Measurements from ENCODE around the gene KDM7A.

Gene KDM7A

DNA sequence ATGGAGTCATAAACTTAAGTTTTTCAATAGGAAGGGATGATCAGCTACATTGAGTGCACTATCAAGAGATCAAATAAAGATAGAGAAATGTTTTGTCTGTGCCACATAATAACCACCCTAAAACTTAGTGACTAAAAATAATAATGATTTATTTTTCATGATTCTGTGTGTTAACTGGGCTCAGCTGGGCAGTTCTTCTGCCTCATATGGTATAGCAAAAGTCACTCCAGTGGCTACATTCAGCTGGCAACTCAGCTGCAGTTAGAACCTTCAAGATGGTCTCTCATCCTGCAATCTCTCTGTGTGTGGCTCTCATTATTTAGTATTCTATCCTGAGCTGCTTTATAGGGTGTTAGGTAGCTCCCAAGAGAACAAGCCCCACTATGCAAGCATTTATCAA, 106.2 kb downstream of the KDM7A start:
- no peak for ATAC-seq (ENCODE audit: insufficient read depth, low read depth)
- no peak overlapping the region for H3K27ac ChIP-seq (ENCODE audit: low read length)
- H2AFZ ChIP-seq (ENCODE audit: low read depth, low read length): no peak overlapping the region
- TF ChIP-seq, protein P1, sequence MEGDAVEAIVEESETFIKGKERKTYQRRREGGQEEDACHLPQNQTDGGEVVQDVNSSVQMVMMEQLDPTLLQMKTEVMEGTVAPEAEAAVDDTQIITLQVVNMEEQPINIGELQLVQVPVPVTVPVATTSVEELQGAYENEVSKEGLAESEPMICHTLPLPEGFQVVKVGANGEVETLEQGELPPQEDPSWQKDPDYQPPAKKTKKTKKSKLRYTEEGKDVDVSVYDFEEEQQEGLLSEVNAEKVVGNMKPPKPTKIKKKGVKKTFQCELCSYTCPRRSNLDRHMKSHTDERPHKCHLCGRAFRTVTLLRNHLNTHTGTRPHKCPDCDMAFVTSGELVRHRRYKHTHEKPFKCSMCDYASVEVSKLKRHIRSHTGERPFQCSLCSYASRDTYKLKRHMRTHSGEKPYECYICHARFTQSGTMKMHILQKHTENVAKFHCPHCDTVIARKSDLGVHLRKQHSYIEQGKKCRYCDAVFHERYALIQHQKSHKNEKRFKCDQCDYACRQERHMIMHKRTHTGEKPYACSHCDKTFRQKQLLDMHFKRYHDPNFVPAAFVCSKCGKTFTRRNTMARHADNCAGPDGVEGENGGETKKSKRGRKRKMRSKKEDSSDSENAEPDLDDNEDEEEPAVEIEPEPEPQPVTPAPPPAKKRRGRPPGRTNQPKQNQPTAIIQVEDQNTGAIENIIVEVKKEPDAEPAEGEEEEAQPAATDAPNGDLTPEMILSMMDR (IDR thresholded peaks at IDR 0.05; ENCODE audit: borderline replicate concordance, extremely low read depth, low read length, poor library complexity, severe bottlenecking): no peak
- TF ChIP-seq EZH2 (IDR thresholded peaks at IDR 0.05; ENCODE audit: borderline replicate concordance, low read depth, low read length, severe bottlenecking): no peak
- H3K4me1 ChIP-seq (ENCODE audit: insufficient read depth, low read length): no peaks in the 10 kb centered on the region
- peaks cover 9% of the 10 kb centered on the region for H3K9me3 ChIP-seq (ENCODE audit: insufficient read depth, low read length, severe bottlenecking)
- H4K20me1 ChIP-seq (ENCODE audit: insufficient read depth, low read length): no peaks in the 10 kb centered on the region
- no peaks in the 10 kb centered on the region for H3K79me2 ChIP-seq (ENCODE audit: insufficient read depth, low read length)
- DNase-seq: no peak
- no peaks in the 10 kb centered on the region for H3K27me3 ChIP-seq (ENCODE audit: insufficient read depth, low read length, poor library complexity)
- no peak overlapping the region for H3K9ac ChIP-seq (ENCODE audit: low read depth, low read length)
- no peak overlapping the region for H3K4me2 ChIP-seq (ENCODE audit: insufficient read depth, low read length)
- no peaks in the 10 kb centered on the region for H3K36me3 ChIP-seq (ENCODE audit: insufficient read depth, low read length)
- no peak overlapping the region for H3K4me3 ChIP-seq (ENCODE audit: low read depth in 1 of 2, low read length in 2 of 2)

- Histone ChIP-seq H2AFZ (ENCODE audit: low read depth, low read length) (no peak overlapping the region), H4K20me1 (ENCODE audit: insufficient read depth, low read length) (no peaks in the 10 kb centered on the region), H3K79me2 (ENCODE audit: insufficient read depth, low read length) (no peaks in the 10 kb centered on the region), H3K36me3 (ENCODE audit: insufficient read depth, low read length) (no peaks in the 10 kb centered on the region), H3K27me3 (ENCODE audit: insufficient read depth, low read length, poor library complexity) (no peaks in the 10 kb centered on the region), H3K27ac (ENCODE audit: low read length) (no peak overlapping the region), H3K4me1 (ENCODE audit: insufficient read depth, low read length) (no peaks in the 10 kb centered on the region), H3K4me3 (ENCODE audit: low read depth in 1 of 2, low read length in 2 of 2) (no peak overlapping the region), H3K9me3 (ENCODE audit: insufficient read depth, low read length, severe bottlenecking) (peaks cover 9% of the 10 kb centered on the region), H3K9ac (ENCODE audit: low read depth, low read length) (no peak overlapping the region), H3K4me2 (ENCODE audit: insufficient read depth, low read length) (no peak overlapping the region)
- peak; percentile 42 for DNase-seq
- TF ChIP-seq, protein P1 (IDR thresholded peaks at IDR 0.05; ENCODE audit: borderline replicate concordance, extremely low read depth, low read length, poor library complexity, severe bottlenecking): no peak
- no peak for TF ChIP-seq EZH2 (IDR thresholded peaks at IDR 0.05; ENCODE audit: borderline replicate concordance, low read depth, low read length, severe bottlenecking)
- ATAC-seq (ENCODE audit: insufficient read depth, low read depth): peak; percentile 93
Measured at GRCh38 chr7:140069298-140069949, 107.4 kb downstream of the KDM7A start.

DNA sequence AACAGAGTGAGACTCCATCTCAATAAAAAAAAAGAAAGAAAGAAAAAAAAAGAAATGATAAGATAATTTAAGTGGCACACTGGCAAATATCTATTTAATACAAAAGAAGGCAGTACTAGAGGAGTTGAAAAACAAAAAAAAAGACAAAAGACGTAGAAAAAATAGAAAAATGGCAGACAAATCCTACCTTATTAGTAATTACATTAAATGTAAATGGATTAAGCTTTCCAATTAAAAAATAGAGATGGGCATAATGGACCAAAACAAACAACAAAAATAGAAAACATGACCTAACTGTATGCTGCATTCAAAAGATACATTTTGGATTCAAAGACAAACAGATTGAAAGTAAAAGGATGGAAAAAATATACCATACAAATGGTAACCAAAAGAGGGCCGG, 108.8 kb downstream of the KDM7A start:
- no peaks in the 10 kb centered on the region for H3K36me3 ChIP-seq (ENCODE audit: insufficient read depth, low read length)
- H2AFZ ChIP-seq (ENCODE audit: low read depth, low read length): no peak overlapping the region
- DNase-seq: no peak
- peaks cover 7% of the 10 kb centered on the region for H3K4me1 ChIP-seq (ENCODE audit: insufficient read depth, low read length)
- no peak for ATAC-seq (ENCODE audit: insufficient read depth, low read depth)
- no peak overlapping the region for H3K4me3 ChIP-seq (ENCODE audit: low read depth in 1 of 2, low read length in 2 of 2)
- TF ChIP-seq EZH2 (IDR thresholded peaks at IDR 0.05; ENCODE audit: borderline replicate concordance, low read depth, low read length, severe bottlenecking): no peak
- TF ChIP-seq, protein P1 (IDR thresholded peaks at IDR 0.05; ENCODE audit: borderline replicate concordance, extremely low read depth, low read length, poor library complexity, severe bottlenecking): no peak
- no peak overlapping the region for H3K9ac ChIP-seq (ENCODE audit: low read depth, low read length)
- no peak overlapping the region for H3K27ac ChIP-seq (ENCODE audit: low read length)
- no peaks in the 10 kb centered on the region for H4K20me1 ChIP-seq (ENCODE audit: insufficient read depth, low read length)
- H3K4me2 ChIP-seq (ENCODE audit: insufficient read depth, low read length): no peak overlapping the region
- H3K79me2 ChIP-seq (ENCODE audit: insufficient read depth, low read length): peaks cover 2% of the 10 kb centered on the region; the same call in 1 of the 2 replicates
- H3K27me3 ChIP-seq (ENCODE audit: insufficient read depth, low read length, poor library complexity): no peaks in the 10 kb centered on the region
- peaks cover 9% of the 10 kb centered on the region for H3K9me3 ChIP-seq (ENCODE audit: insufficient read depth, low read length, severe bottlenecking)

All from DND-41 (cell line).